HG02623 (cell line): Measurements from ENCODE around the gene CCDC9B.

Source experiments
- ATAC-seq: cut with Tn5 transposase; IDR thresholded peaks from one replicate; pipeline ENCODE4 v1.9.1; 2021; ENCODE audit warnings: moderate library complexity; ENCODE audit not compliant: unreplicated experiment

CCDC9B gene

GRCh38 chr15:40310001-40310959 lies 30.5 kb downstream of the CCDC9B start:
- no peak for ATAC-seq

- no peak for ATAC-seq
Measured at GRCh38 chr15:40309344-40309862, 31.3 kb downstream of the CCDC9B start.

GRCh38 chr15:40307421-40308211 lies 33.1 kb downstream of the CCDC9B start, which contains the start of gene PLCB2:
Gene PLCB2 (minus strand): TSS chr15:40307935. CDS start chr15:40307672, 263 bp downstream.
- ATAC-seq: peak; percentile 54

GRCh38 chr15:40306908-40307307 lies 33.8 kb downstream of the CCDC9B start:
- no peak for ATAC-seq

GRCh38 chr15:40306371-40306770 lies 34.4 kb downstream of the CCDC9B start:
- no peak for ATAC-seq

- no peak for ATAC-seq
Measured at GRCh38 chr15:40305281-40305680, 35.5 kb downstream of the CCDC9B start.

- ATAC-seq: no peak
Measured at GRCh38 chr15:40303576-40303975, 37.2 kb downstream of the CCDC9B start.

- no peak for ATAC-seq
Measured at GRCh38 chr15:40302981-40303380, 37.8 kb downstream of the CCDC9B start.

GRCh38 chr15:40302288-40302886 lies 38.4 kb downstream of the CCDC9B start:
- ATAC-seq: no peak

GRCh38 chr15:40301467-40302179 lies 39.1 kb downstream of the CCDC9B start:
- no peak for ATAC-seq

- ATAC-seq: no peak
Measured at GRCh38 chr15:40300771-40301170, 40.0 kb downstream of the CCDC9B start.

- no peak for ATAC-seq
Measured at GRCh38 chr15:40300367-40300766, 40.4 kb downstream of the CCDC9B start.

- ATAC-seq: no peak
Measured at GRCh38 chr15:40298216-40298935, 42.4 kb downstream of the CCDC9B start.

GRCh38 chr15:40297356-40297755 lies 43.4 kb downstream of the CCDC9B start:
- no peak for ATAC-seq

GRCh38 chr15:40296561-40297230 lies 44.0 kb downstream of the CCDC9B start:
- ATAC-seq: no peak

- ATAC-seq: no peak
Measured at GRCh38 chr15:40295877-40296560, 44.7 kb downstream of the CCDC9B start.

- ATAC-seq: no peak
Measured at GRCh38 chr15:40295297-40295696, 45.4 kb downstream of the CCDC9B start.
